Measurements from ENCODE around the gene TRAPPC8. TPM values are rescaled to one million over a fixed set of nuclear protein-coding genes. Genes with fewer than 3 reads are reported as not detected.

The TRAPPC8 gene
- 30.7 and 36.0 TPM in 2 replicates for total RNA-seq

GRCh38 chr18:31942999-31943877 lies at the start of gene TRAPPC8:
Gene TRAPPC8, minus strand, starts transcription at chr18:31943128. Its CDS starts 364 bp downstream, at chr18:31942764.

Other genes starting within 250 kb of the TRAPPC8 start
- not detected in 2 replicates for gene SLC25A52, start 182.2 kb downstream of the TRAPPC8 start, total RNA-seq
- 0.86 and 1.1 TPM in 2 replicates for gene RNF125, start 75.7 kb upstream of the TRAPPC8 start, total RNA-seq
- gene RNF138, start 148.7 kb upstream of the TRAPPC8 start, total RNA-seq: 14.4 and 20.6 TPM in 2 replicates
- not detected in 2 replicates for gene MEP1B, start 246.9 kb upstream of the TRAPPC8 start, total RNA-seq